HL-60/S4 (cell line): ENCODE results near the gene MMP17.

Experiments used
- in situ Hi-C: fragments of 300-500 bp; cut with MboI; formaldehyde crosslinking; loops from 2 replicates; pipeline ENCODE4 v1.14.3; 2022; ENCODE audit warnings: low sequenced_read_pairs

Gene MMP17

DNA sequence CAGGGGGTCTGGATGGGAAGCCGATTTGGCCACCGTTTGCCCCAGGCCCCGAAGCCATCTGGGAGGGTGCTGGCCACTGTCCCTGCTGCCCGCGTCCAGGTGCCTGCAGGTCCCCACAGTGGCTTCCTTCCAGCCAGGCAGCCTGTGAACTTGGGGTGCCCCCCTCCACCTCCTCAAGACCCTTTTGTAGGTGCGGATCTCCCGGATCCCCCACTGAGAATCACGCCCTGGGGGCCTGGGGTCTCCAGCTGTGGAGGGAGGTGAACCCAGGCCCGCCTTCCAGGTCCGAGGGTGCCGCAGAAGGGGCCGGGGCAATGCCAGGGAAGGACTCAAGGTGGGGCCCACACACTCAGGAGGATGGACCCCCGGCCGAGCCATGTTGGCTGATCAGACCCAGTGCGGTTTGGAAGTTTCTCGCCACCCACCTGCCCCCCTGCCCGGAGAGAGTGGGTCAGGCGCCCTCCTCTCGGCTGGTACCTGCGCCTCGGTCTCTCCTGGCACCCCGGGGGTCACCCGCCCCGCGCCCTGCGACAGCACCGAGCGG, 1.7 kb downstream of the MMP17 start:
- in situ Hi-C loops = no loop called here

GRCh38 chr12:131830335-131830913, 2.2 kb downstream of the MMP17 start:
- in situ Hi-C loops = no loop called here

GRCh38 chr12:131830914-131831571, 2.9 kb downstream of the MMP17 start:
- in situ Hi-C loops = no loop called here

DNA sequence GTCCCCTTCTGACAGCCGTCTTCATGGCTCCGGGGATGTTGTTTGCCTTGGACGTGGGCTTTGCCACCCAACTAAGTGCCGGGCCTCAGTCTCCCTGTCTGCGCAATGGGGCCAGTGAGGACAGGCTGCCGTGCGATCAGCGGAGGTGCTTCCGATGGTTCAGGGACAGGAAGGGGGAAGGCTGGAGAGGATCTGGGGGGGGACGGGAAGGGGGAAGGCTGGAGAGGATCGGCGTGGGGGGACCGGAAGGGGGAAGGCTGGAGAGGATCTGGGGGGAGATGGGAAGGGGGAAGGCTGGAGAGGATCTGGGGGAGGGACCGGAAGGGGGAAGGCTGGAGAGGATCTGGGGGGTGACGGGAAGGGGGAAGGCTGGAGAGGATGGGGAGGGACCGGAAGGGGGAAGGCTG, 3.4 kb downstream of the MMP17 start:
- in situ Hi-C loops = no loop called here

DNA sequence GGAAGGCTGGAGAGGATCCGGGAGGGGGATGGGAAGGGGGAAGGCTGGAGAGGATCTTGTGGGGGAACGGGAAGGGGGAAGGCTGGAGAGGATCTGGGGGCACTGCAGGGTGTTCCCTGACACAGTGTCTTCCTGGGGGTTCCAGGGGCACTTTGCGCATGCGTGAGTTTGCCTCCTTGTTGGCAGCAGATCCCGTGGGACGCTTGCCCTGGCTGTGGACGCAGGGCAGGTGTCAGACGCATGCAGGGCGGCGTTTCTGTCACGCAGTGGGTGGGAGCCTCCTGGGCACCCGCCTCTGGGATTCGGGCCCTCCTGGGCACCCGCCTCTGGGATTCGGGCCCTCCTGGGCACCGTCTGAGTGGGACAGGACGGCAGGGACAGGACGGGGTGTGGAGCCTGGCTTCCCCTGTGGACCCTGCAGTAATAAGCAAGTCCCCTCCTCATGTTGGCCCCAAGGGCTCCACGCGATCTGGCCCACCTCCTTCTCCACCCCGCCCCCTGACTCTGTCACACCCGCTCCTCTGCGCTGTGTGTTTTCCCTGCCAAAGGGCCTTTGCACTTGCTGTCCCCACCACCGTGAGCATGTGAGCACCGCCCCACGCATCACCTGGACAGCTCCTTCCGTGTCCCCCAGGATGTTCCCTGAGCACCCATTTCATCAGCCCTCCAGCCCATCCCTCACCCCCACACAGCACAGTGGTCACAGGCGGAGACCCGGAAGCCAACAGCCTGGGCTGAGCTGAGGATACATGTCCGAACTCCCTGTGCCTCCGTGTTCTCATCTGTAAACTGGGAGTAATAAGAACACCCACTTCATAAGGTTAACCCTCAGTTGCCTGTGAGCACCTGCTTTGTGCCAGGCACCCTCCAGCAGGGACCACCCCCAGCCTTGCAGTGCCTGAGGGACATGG, 4.4 kb downstream of the MMP17 start:
- in situ Hi-C loops = no loop called here

DNA sequence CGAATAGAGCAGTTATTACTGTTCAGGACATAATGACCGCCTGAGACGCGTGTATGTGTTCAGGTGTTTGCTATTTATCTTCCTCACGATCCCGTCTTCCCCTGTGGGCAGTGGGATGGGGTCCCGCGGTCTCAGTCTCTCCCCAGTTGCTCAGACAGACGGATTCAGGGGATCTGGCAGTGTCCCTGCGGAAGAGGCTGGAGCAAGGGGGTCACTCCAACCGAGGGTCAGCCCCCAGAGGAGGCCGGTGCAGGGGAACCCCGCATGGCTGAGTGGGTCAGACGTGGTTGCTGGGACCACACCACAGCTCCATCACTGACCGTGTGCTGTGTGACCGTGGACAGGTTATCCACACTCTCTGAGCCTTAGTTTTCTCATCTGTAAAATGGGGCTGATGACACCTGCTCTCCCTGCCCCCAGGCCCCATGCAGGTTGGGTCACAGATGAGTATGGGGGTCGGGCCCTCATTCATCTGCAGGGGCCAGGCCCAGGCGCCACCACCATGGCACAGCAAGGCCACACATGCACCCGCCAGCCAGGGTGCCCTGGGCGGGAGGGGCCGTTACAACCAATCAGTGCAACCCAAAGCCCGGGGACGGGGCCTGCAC, 5.2 kb downstream of the MMP17 start:
- in situ Hi-C loops = no loop called here

GRCh38 chr12:131833896-131834641, 5.9 kb downstream of the MMP17 start:
- in situ Hi-C loops = no loop called here

GRCh38 chr12:131834798-131835615, 6.8 kb downstream of the MMP17 start:
- in situ Hi-C loops = no loop called here

DNA sequence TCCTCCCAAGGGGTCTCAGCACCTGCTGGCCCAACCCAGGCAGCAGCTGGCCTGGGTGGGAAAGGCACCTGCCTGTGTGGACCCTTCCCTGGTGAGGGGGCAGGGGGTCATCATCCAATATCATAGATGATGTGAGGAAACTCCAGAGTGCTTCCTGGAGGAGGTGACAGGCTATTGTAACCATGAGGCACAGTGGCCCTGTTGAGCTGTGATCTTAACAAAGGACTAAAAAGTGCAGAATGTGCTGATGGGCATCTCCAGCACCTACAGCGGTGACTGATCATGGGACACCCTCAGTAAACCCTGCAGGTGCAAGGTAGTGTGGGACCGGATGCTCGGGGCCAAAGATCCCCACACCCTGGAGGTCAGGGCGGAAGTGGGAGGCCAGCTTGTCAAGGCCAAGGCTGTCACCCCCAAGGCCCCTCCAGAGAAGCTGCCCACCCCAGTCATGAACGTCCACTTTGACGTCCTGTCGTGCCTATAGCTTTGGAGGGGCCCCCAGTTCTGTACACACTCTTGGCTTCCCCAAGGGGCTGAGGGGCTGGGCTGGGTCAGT, 7.5 kb downstream of the MMP17 start:
- in situ Hi-C loops = no loop called here

DNA sequence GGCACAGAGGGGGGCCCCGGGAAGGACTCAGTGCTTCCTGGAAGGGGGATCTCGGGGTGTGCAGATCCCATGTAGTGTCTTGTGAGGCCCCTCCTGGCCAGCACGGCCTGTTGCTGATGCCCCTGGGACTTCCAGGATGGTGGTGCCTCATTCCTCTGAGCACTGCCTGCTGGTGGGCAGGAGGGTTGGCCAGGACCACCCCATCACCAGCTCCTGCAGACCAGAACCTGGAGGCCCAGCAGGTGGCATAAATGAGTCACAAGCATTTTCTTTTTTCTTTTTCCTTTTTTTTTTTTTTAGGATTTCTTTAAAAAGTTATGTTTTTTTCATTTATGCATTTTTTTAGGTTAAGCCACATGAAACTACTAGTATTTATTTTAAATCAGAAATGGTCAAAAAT, 8.0 kb downstream of the MMP17 start:
- in situ Hi-C loops = no loop called here

DNA sequence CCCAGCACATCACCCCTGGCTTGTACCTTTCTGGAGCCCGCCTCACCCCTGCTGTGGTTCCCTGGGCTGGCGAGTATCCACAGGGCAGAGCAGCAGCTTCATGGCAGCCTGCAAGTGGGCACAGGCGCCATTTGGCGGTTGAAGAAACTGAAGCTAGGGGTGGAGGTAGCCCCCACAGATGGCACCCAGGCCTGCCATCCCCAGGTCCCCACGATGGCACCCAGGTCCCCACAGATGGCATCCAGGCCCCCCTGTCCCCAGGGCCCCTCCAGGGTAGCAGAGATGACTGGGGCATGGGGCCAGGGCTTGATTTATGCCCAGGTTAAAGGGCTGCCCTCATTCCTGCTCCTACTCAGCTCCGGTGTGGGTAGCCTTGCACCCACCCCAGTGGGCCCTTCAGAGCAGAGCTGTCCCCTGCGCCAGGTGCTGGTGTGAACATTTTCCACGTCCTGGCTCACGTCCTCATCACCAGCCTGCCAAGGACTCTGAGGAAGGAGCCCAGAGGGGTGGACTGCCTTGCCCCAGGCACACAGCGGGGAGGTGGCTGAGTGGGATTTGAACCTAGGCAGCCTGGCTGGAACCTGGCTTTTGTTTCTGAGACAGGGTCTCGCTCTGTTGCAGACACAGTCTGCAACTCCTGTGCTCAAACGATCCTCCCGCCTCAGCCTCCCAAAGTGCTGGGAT, 8.7 kb downstream of the MMP17 start:
- in situ Hi-C loops = no loop called here

- in situ Hi-C loops = loop anchor here (10.0 kb wide), 1 partner anchor 104 kb away; the partner anchor contains the start of gene EP400
Observed at GRCh38 chr12:131840643-131841416, 12.6 kb downstream of the MMP17 start.

GRCh38 chr12:131841547-131841946, 13.4 kb downstream of the MMP17 start:
- in situ Hi-C loops = loop anchor here (10.0 kb wide), 1 partner anchor 103 kb away; the partner anchor contains the start of gene EP400

DNA sequence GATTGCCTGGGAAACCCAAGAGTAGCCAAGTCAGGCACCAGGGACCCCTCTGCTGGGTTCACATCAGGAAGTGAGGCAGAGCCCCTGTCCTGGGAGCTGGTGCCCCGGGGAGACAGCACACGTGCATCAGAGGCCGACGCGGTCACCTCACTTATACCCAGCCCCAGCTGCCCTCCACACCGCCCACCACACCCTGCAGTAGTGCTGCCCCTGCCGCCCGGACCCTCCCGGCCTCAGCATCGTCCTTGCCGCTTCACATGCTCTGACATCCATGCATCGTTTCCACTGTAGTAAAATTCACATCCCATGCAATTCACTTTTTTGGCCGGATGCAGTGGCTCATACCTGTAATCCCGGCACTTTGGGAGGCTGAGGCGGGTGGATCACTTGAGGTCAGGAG, 14.0 kb downstream of the MMP17 start:
- in situ Hi-C loops = loop anchor here (10.0 kb wide), 1 partner anchor 103 kb away; the partner anchor contains the start of gene EP400

GRCh38 chr12:131843527-131843926, 15.3 kb downstream of the MMP17 start:
- in situ Hi-C loops = loop anchor here (10.0 kb wide), 1 partner anchor 101 kb away; the partner anchor contains the start of gene EP400

DNA sequence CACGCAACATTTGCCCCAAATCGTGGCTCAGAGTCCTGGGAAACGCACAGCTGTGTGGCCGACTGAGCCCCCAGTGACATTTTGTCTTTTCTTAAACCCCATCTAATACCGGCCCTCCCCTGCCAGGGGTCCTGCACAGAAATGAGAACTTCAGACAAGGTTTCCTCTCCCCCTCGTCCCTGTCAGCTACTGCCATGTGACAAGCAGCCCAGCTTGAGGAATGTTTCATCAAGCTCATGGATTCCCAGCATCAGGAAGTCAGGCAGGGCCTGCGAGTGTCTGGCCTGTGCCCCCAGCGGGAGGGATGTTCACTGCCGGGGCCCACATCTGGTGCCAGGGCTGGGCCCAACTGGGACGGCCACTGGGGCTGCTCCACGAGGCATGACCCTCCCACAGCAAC, 15.9 kb downstream of the MMP17 start:
- in situ Hi-C loops = loop anchor here (10.0 kb wide), 1 partner anchor 101 kb away; the partner anchor contains the start of gene EP400

- in situ Hi-C loops = loop anchor here (10.0 kb wide), 1 partner anchor 100 kb away; the partner anchor contains the start of gene EP400
Observed at GRCh38 chr12:131844656-131845055, 16.5 kb downstream of the MMP17 start.
